SK-N-SH (cell line): ENCODE measurements around the gene IRF1. TPM values are rescaled to one million over a fixed set of nuclear protein-coding genes. Genes with fewer than 3 reads are reported as not detected.
"Not testable (repeated sequence)": the region's sequence is repeated elsewhere in the genome, so short reads cannot be mapped to it uniquely, and the experiment has no call there.

Source experiments
- CTCF ChIA-PET: fragments of 300-600, 350-600 bp; formaldehyde crosslinking; extraction: SDS; loops from one replicate; lab custom pipeline; 2021; lab: Yijun Ruan, JAX
- POLR2A ChIA-PET: fragments of 350-600 bp; sonication (Branson Sonifier 250); formaldehyde crosslinking; extraction: SDS; loops from one replicate; lab custom pipeline; 2020; ENCODE audit warnings: antibody characterized with exemption, inconsistent platforms; lab: Yijun Ruan, JAX
- DNase-seq: peaks from one replicate; pipeline ENCODE4 v3.0.0; 2012
- H2AFZ ChIP-seq: fragments of 200-600 bp; sonication (generic); 2 replicates; pipeline ENCODE4 v1.8.1; 2016; ENCODE audit warnings: antibody characterized with exemption, mild to moderate bottlenecking, low read depth
- H3F3A ChIP-seq: fragments of 200-600 bp; sonication (generic); replicated peaks from 2 replicates; pipeline ENCODE3; 2016; ENCODE audit warnings: antibody characterized with exemption, mild to moderate bottlenecking; ENCODE audit not compliant: insufficient read depth
- H3K27ac ChIP-seq, 2 experiments: fragments of 200-500 bp in 1 of 2; fragments of 200-600 bp in 1 of 2; sonication (Bioruptor generic) in 1 of 2; sonication (generic), shearing (Covaris generic) in 1 of 2; 2 replicates each; pipeline versions ENCODE4 v1.5.1 to v1.6.1; 2014 to 2016; ENCODE audit warnings: low read depth in 2 of 2, inconsistent platforms in 1 of 2, low read length in 1 of 2, mild to moderate bottlenecking in 1 of 2, mixed read lengths in 1 of 2
- H3K27me3 ChIP-seq: fragments of 200-600 bp; sonication (generic), shearing (Covaris generic); 2 replicates; pipeline ENCODE4 v1.6.1; 2016; ENCODE audit warnings: mixed run types; ENCODE audit not compliant: insufficient read depth
- H3K36me3 ChIP-seq, 2 experiments: fragments of 200-500 bp in 1 of 2; fragments of 200-600 bp in 1 of 2; sonication (Bioruptor generic) in 1 of 2; sonication (generic) in 1 of 2; replicated peaks in 1 of 2; 2 replicates each; pipeline versions ENCODE3 to v1.5.1; 2014 to 2016; ENCODE audit warnings: low read length in 1 of 2, mild to moderate bottlenecking in 1 of 2; ENCODE audit not compliant: insufficient read depth in 2 of 2, control insufficient read depth in 1 of 2
- H3K4me1 ChIP-seq, 2 experiments: fragments of 200-500 bp in 1 of 2; fragments of 200-600 bp in 1 of 2; sonication (Bioruptor generic) in 1 of 2; sonication (generic), shearing (Covaris generic) in 1 of 2; 2 replicates each; pipeline versions ENCODE4 v1.5.1 to v1.6.1; 2014 to 2016; ENCODE audit warnings: low read depth in 1 of 2, low read length in 1 of 2, mixed run types in 1 of 2; ENCODE audit not compliant: insufficient read depth in 2 of 2, control insufficient read depth in 1 of 2
- H3K4me2 ChIP-seq: fragments of 200-600 bp; sonication (generic), shearing (Covaris generic); 2 replicates; pipeline ENCODE4 v1.6.1; 2017; ENCODE audit warnings: mixed run types
- H3K4me3 ChIP-seq, 2 experiments: fragments of 200-500 bp in 1 of 2; fragments of 200-600 bp in 1 of 2; sonication (Bioruptor generic) in 1 of 2; sonication (generic), shearing (Covaris generic) in 1 of 2; 2 replicates each; pipeline versions ENCODE4 v1.5.1 to v1.8.1; 2014 to 2016; ENCODE audit warnings: low read depth in 2 of 2, inconsistent platforms in 1 of 2, low read length in 1 of 2, mild to moderate bottlenecking in 1 of 2, mixed read lengths in 1 of 2, moderate library complexity in 1 of 2
- H3K79me2 ChIP-seq: fragments of 200-600 bp; sonication (generic); 2 replicates; pipeline ENCODE4 v1.8.1; 2017; ENCODE audit warnings: mild to moderate bottlenecking; ENCODE audit not compliant: insufficient read depth
- H3K9ac ChIP-seq: fragments of 200-600 bp; sonication (generic); 2 replicates; pipeline ENCODE4 v1.6.1; 2017; ENCODE audit warnings: mixed run types
- H3K9me2 ChIP-seq: fragments of 200-600 bp; sonication (generic); 2 replicates; pipeline ENCODE4 v1.6.1; 2017; ENCODE audit warnings: mixed run types
- H3K9me3 ChIP-seq: fragments of 200-600 bp; sonication (generic); 2 replicates; pipeline ENCODE4 v1.6.1; 2017; ENCODE audit warnings: mixed run types, mild to moderate bottlenecking, moderate library complexity
- H4K20me1 ChIP-seq: fragments of 200-600 bp; sonication (generic); 2 replicates; pipeline ENCODE4 v1.6.1; 2017; ENCODE audit warnings: mild to moderate bottlenecking, mixed run types; ENCODE audit not compliant: insufficient read depth
- EP300 ChIP-seq, 2 experiments: IDR thresholded peaks; 2 replicates each; pipeline versions ENCODE4 v1.4.0 to v1.6.1; 2012; ENCODE audit warnings: borderline replicate concordance in 1 of 2, low read depth in 1 of 2, low read length in 1 of 2
- FOSL2 ChIP-seq: IDR thresholded peaks from 2 replicates; pipeline ENCODE4 v1.4.0; 2012; ENCODE audit warnings: low read depth, mild to moderate bottlenecking, moderate library complexity, borderline replicate concordance
- FOXJ3 ChIP-seq: sonication (generic); formaldehyde crosslinking; IDR thresholded peaks from 2 replicates; pipeline ENCODE4 v1.5.1; 2020; ENCODE audit warnings: mild to moderate bottlenecking, missing genetic modification reagents
- WGBS: methylation state at CpG from one replicate; pipeline ENCODE4 v1.1.6; 2017; ENCODE audit warnings: low lambda C conversion rate; 5-methylcytosine and 5-hydroxymethylcytosine counted together
- polyA plus RNA-seq, 3 experiments: library from polyadenylated mRNA; depleted of rRNA; stranded (reverse); fragments of >200 nt; gene quantifications; 2 replicates each; pipeline ENCODE4 v1.2.3, GENCODE V29; 2012
- TF ChIP-seq, protein P1 (sequence below): fragments of 200-600 bp; sonication (generic); IDR thresholded peaks from 2 replicates; pipeline ENCODE4 v1.6.1; 2017; ENCODE audit warnings: antibody characterized with exemption, mild to moderate bottlenecking, moderate library complexity
- TF ChIP-seq, protein P2 (sequence below): IDR thresholded peaks from 2 replicates; pipeline ENCODE4 v1.4.0; 2012; ENCODE audit warnings: low read depth, borderline replicate concordance

Gene IRF1
- polyA plus RNA-seq, 1 of the 3 experiments (the other 2 are of a cell fraction): 15.2 TPM

DNA sequence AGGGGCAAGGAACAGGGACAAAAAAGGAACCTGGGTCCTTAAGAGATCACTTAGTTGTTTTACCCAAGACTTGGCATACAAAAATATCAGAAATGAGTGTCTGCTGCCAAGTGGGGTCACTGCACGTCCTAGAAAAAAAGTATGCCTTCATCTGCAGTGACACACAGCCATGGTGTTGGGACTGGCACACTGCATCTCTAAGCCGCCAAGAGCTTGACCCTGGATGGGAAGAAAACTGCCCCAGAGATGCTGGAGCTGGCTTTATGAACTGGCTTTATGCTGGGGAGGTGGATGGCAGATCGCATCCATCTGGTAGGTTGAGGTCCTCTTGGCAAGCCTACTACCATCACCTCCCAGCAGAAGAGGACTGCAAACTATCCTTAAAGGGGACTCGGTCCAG, 51.7 kb downstream of the IRF1 start:
- H3K9me3 ChIP-seq: no peaks in the 10 kb centered on the region
- peaks cover 3 to 20% of the 10 kb centered on the region in 2 experiments; a peak in 3 of 4 replicates for H3K4me1 ChIP-seq
- TF ChIP-seq, protein P1, sequence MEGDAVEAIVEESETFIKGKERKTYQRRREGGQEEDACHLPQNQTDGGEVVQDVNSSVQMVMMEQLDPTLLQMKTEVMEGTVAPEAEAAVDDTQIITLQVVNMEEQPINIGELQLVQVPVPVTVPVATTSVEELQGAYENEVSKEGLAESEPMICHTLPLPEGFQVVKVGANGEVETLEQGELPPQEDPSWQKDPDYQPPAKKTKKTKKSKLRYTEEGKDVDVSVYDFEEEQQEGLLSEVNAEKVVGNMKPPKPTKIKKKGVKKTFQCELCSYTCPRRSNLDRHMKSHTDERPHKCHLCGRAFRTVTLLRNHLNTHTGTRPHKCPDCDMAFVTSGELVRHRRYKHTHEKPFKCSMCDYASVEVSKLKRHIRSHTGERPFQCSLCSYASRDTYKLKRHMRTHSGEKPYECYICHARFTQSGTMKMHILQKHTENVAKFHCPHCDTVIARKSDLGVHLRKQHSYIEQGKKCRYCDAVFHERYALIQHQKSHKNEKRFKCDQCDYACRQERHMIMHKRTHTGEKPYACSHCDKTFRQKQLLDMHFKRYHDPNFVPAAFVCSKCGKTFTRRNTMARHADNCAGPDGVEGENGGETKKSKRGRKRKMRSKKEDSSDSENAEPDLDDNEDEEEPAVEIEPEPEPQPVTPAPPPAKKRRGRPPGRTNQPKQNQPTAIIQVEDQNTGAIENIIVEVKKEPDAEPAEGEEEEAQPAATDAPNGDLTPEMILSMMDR: no peak
- no peak for TF ChIP-seq FOSL2
- TF ChIP-seq, protein P2, sequence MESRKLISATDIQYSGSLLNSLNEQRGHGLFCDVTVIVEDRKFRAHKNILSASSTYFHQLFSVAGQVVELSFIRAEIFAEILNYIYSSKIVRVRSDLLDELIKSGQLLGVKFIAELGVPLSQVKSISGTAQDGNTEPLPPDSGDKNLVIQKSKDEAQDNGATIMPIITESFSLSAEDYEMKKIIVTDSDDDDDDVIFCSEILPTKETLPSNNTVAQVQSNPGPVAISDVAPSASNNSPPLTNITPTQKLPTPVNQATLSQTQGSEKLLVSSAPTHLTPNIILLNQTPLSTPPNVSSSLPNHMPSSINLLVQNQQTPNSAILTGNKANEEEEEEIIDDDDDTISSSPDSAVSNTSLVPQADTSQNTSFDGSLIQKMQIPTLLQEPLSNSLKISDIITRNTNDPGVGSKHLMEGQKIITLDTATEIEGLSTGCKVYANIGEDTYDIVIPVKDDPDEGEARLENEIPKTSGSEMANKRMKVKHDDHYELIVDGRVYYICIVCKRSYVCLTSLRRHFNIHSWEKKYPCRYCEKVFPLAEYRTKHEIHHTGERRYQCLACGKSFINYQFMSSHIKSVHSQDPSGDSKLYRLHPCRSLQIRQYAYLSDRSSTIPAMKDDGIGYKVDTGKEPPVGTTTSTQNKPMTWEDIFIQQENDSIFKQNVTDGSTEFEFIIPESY: no peak
- TF ChIP-seq FOXJ3 (CRISPR knock-in tag): no peak
- TF ChIP-seq EP300 (IDR thresholded peaks at IDR 0.05; ENCODE audit: borderline replicate concordance in 1 of 2, low read depth in 1 of 2, low read length in 1 of 2): no peak
- H3K9me2 ChIP-seq: no peaks in the 10 kb centered on the region
- ChIA-PET CTCF (interaction anchor here (1.2 to 1.5 kb wide), 4 partner anchors 11 to 62 kb away, joined by 3 to 4 read pairs (median 4); no protein-coding TSS in a partner anchor), POLR2A (no interaction called here)
- no peak overlapping the region for H3K4me3 ChIP-seq
- H2AFZ ChIP-seq: no peak overlapping the region
- peak overlapping the region; percentile 69 for H3K4me2 ChIP-seq
- 83% methylated on average over 4 of the region's 4 CpGs for WGBS
- H3K27me3 ChIP-seq: no peaks in the 10 kb centered on the region
- no peaks in the 10 kb centered on the region for H4K20me1 ChIP-seq
- H3K79me2 ChIP-seq: no peaks in the 10 kb centered on the region
- H3K36me3 ChIP-seq: no peaks in the 10 kb centered on the region
- H3K9ac ChIP-seq: peak overlapping the region; percentile 49; the same call in 1 of the 2 replicates
- peaks cover 3% of the 10 kb centered on the region for H3F3A ChIP-seq
- peak overlapping the region; percentile 22 to 83; a peak in 3 of 4 replicates for H3K27ac ChIP-seq
- DNase-seq: no peak

DNA sequence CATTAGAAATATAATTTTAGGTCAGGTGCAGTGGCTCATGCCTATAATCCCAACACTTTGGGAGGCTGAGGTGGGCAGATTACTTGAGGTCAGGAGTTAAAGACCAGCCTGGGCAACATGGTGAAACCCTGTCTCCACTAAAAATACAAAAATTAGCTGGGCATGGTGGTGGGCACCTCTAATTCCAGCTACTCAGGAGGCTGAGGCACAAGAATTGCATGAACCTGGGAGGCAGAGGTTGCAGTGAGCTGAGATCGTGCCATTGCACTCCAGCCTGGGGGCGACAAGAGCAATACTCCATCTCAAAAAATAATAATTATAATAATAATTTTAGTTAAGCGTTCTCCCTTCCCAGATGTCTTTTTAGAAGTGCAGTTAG, 52.3 kb downstream of the IRF1 start:
- H3K79me2 ChIP-seq, POLR2A ChIA-PET, H3F3A ChIP-seq, H3K4me3 ChIP-seq, H2AFZ ChIP-seq, H3K9me2 ChIP-seq, H3K36me3 ChIP-seq, H3K9me3 ChIP-seq, H3K27me3 ChIP-seq, DNase-seq, H4K20me1 ChIP-seq: not testable (repeated sequence)
- peak overlapping the region; percentile 15; the same call in 1 of the 2 replicates for H3K9ac ChIP-seq
- H3K4me1 ChIP-seq: peaks cover 3 to 20% of the 10 kb centered on the region in 2 experiments; a peak in 3 of 4 replicates
- CTCF ChIA-PET: interaction anchor here (1.4 to 1.5 kb wide), 3 partner anchors 20 to 63 kb away, joined by 3 to 4 read pairs (median 4); no protein-coding TSS in a partner anchor
- H3K4me2 ChIP-seq: peak overlapping the region; percentile 61; the same call in 1 of the 2 replicates
- peak overlapping the region in 1 of 2 experiments; percentile 82; a peak in 2 of 4 replicates for H3K27ac ChIP-seq
- 96% methylated on average over 3 of the region's 3 CpGs for WGBS
